GM23338 (cell line): Measurements from ENCODE around the gene EEA1.

ENCODE experiments used
- EZH2 ChIP-seq: fragments of 200-600 bp; sonication (generic); IDR thresholded peaks from one replicate; pipeline ENCODE4 v1.8.0; 2017; ENCODE audit warnings: antibody characterized with exemption, mild to moderate bottlenecking, low read depth; ENCODE audit not compliant: unreplicated experiment
- EZH2phosphoT487 ChIP-seq: fragments of 200-600 bp; sonication (generic); IDR thresholded peaks from one replicate; pipeline ENCODE4 v1.8.1; 2018; ENCODE audit warnings: antibody characterized with exemption; ENCODE audit not compliant: unreplicated experiment
- POLR2AphosphoS5 ChIP-seq: IDR thresholded peaks from 2 replicates; pipeline ENCODE4 v1.6.1; 2016; ENCODE audit warnings: antibody characterized with exemption, low read depth
- ZNF331 ChIP-seq: fragments of 250-450 bp; sonication (Bioruptor Pico); IDR thresholded peaks from 2 replicates; pipeline ENCODE4 v1.5.0; 2020; ENCODE audit warnings: low read depth, mild to moderate bottlenecking, moderate library complexity
- TF ChIP-seq, protein P1 (sequence below), 2 experiments: fragments of 200-600 bp in 1 of 2; sonication (generic) in 1 of 2; conservative IDR thresholded peaks; 2 replicates each; pipeline versions ENCODE4 v1.5.1 to v1.6.1; 2016 to 2017; ENCODE audit warnings: antibody characterized with exemption in 2 of 2, low read depth in 2 of 2, mild to moderate bottlenecking in 2 of 2, moderate library complexity in 1 of 2
- TF ChIP-seq, protein P2 (sequence below): IDR thresholded peaks from one replicate; pipeline ENCODE4 v1.6.1; 2018; ENCODE audit warnings: antibody characterized with exemption; ENCODE audit not compliant: unreplicated experiment

- TF ChIP-seq, protein P1, sequence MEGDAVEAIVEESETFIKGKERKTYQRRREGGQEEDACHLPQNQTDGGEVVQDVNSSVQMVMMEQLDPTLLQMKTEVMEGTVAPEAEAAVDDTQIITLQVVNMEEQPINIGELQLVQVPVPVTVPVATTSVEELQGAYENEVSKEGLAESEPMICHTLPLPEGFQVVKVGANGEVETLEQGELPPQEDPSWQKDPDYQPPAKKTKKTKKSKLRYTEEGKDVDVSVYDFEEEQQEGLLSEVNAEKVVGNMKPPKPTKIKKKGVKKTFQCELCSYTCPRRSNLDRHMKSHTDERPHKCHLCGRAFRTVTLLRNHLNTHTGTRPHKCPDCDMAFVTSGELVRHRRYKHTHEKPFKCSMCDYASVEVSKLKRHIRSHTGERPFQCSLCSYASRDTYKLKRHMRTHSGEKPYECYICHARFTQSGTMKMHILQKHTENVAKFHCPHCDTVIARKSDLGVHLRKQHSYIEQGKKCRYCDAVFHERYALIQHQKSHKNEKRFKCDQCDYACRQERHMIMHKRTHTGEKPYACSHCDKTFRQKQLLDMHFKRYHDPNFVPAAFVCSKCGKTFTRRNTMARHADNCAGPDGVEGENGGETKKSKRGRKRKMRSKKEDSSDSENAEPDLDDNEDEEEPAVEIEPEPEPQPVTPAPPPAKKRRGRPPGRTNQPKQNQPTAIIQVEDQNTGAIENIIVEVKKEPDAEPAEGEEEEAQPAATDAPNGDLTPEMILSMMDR (conservative IDR thresholded peaks at IDR 0.05; ENCODE audit: low read depth in 2 of 2) = no peak
- TF ChIP-seq POLR2AphosphoS5 = no peak
- TF ChIP-seq EZH2 = no peak
- no peak for TF ChIP-seq ZNF331
- TF ChIP-seq EZH2phosphoT487 = no peak
- TF ChIP-seq, protein P2, sequence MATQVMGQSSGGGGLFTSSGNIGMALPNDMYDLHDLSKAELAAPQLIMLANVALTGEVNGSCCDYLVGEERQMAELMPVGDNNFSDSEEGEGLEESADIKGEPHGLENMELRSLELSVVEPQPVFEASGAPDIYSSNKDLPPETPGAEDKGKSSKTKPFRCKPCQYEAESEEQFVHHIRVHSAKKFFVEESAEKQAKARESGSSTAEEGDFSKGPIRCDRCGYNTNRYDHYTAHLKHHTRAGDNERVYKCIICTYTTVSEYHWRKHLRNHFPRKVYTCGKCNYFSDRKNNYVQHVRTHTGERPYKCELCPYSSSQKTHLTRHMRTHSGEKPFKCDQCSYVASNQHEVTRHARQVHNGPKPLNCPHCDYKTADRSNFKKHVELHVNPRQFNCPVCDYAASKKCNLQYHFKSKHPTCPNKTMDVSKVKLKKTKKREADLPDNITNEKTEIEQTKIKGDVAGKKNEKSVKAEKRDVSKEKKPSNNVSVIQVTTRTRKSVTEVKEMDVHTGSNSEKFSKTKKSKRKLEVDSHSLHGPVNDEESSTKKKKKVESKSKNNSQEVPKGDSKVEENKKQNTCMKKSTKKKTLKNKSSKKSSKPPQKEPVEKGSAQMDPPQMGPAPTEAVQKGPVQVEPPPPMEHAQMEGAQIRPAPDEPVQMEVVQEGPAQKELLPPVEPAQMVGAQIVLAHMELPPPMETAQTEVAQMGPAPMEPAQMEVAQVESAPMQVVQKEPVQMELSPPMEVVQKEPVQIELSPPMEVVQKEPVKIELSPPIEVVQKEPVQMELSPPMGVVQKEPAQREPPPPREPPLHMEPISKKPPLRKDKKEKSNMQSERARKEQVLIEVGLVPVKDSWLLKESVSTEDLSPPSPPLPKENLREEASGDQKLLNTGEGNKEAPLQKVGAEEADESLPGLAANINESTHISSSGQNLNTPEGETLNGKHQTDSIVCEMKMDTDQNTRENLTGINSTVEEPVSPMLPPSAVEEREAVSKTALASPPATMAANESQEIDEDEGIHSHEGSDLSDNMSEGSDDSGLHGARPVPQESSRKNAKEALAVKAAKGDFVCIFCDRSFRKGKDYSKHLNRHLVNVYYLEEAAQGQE = no peak
Observed at GRCh38 chr12:92977326-92977725, 48.2 kb upstream of the EEA1 start.
